Brain microvascular endothelial cell (primary cell): ENCODE measurements around the gene HLA-E.
"Not testable (repeated sequence)": the region's sequence is repeated elsewhere in the genome, so short reads cannot be mapped to it uniquely, and the experiment has no call there.

Experiments
- DNase-seq: peaks from one replicate; pipeline ENCODE4 v3.0.0-alpha.2; 2020
- H3K27ac ChIP-seq: fragments of 250-450 bp; sonication (Bioruptor Pico); 2 replicates; pipeline ENCODE4 v1.5.1; 2020; ENCODE audit warnings: mild to moderate bottlenecking, moderate library complexity
- H3K27me3 ChIP-seq: fragments of 250-450 bp; sonication (Bioruptor Pico); replicated peaks from 2 replicates; pipeline ENCODE4 v1.5.1; 2020; ENCODE audit warnings: mild to moderate bottlenecking
- H3K36me3 ChIP-seq: fragments of 250-450 bp; sonication (Bioruptor Pico); replicated peaks from 2 replicates; pipeline ENCODE4 v1.5.1; 2020; ENCODE audit warnings: mild to moderate bottlenecking
- H3K4me3 ChIP-seq: 2 replicates; pipeline ENCODE4 v1.5.1; 2011; ENCODE audit warnings: low read depth, mild to moderate bottlenecking, control low read depth, low read length, moderate library complexity
- CTCF ChIP-seq: IDR thresholded peaks from 2 replicates; pipeline ENCODE4 v1.5.1; 2011; ENCODE audit warnings: low read depth, mild to moderate bottlenecking, moderate library complexity, low read length, control low read depth, inconsistent platforms; ENCODE audit errors: missing control alignments
- in situ Hi-C: cut with HindIII; loops from 2 replicates; pipeline ENCODE4 v1.10.0; 2017; ENCODE audit warnings: low sequenced_read_pairs, low pct_ligation_motif_present

Gene HLA-E

GRCh38 chr6:30497714-30498113 is 8.4 kb downstream of the HLA-E start:
- Histone ChIP-seq H3K4me3 (no peak overlapping the region), H3K27ac (no peak overlapping the region), H3K27me3 (no peaks in the 10 kb centered on the region), H3K36me3 (peaks cover 1% of the 10 kb centered on the region)
- no peak for TF ChIP-seq CTCF
- no peak for DNase-seq
- in situ Hi-C loops = no loop called here

- H3K27ac ChIP-seq, H3K27me3 ChIP-seq, in situ Hi-C loops, DNase-seq, H3K36me3 ChIP-seq, H3K4me3 ChIP-seq: not testable (repeated sequence)
Measured at GRCh38 chr6:30498705-30499104, 9.4 kb downstream of the HLA-E start.

- in situ Hi-C loops = no loop called here
- no peak overlapping the region for H3K27ac ChIP-seq
- no peak for TF ChIP-seq CTCF
- H3K36me3 ChIP-seq = no peaks in the 10 kb centered on the region
- peak; percentile 25 for DNase-seq
- no peak overlapping the region for H3K4me3 ChIP-seq
- no peaks in the 10 kb centered on the region for H3K27me3 ChIP-seq
Measured at GRCh38 chr6:30500421-30501355, 11.4 kb downstream of the HLA-E start.

- in situ Hi-C loops = no loop called here
- no peak for DNase-seq
- TF ChIP-seq CTCF = no peak
- Histone ChIP-seq H3K36me3 (no peaks in the 10 kb centered on the region), H3K27me3 (no peaks in the 10 kb centered on the region), H3K4me3 (no peak overlapping the region), H3K27ac (no peak overlapping the region)
Measured at GRCh38 chr6:30507849-30508827, 18.8 kb downstream of the HLA-E start.

- no peak for DNase-seq
- in situ Hi-C loops = no loop called here
- Histone ChIP-seq H3K27me3 (no peaks in the 10 kb centered on the region), H3K27ac (no peak overlapping the region), H3K36me3 (no peaks in the 10 kb centered on the region), H3K4me3 (no peak overlapping the region)
- TF ChIP-seq CTCF = no peak
Measured at GRCh38 chr6:30508890-30509736, 19.8 kb downstream of the HLA-E start.
